Stimulated activated CD4-positive, alpha-beta T cell treated with anti-CD3 and anti-CD28 coated beads, TNF-alpha, amount 100 ng/mL, for 24 hours (primary cell): Measurements from ENCODE around the gene BAD.
A peak's percentile ranks its signal among the peaks of the same experiment; 100 is the strongest.
"Not testable (repeated sequence)": the region's sequence is repeated elsewhere in the genome, so short reads cannot be mapped to it uniquely, and the experiment has no call there.

ENCODE experiments used
- DNase-seq, 3 experiments: peaks; one replicate each; pipeline ENCODE4 v3.0.0-alpha.2; 2020; ENCODE audit warnings: low read depth in 3 of 3

BAD gene

GRCh38 chr11:64315667-64316526, 31.4 kb upstream of the BAD start:
- DNase-seq, result not testable (repeated sequence)

- DNase-seq, result no peak
Observed at GRCh38 chr11:64314805-64315561, 30.5 kb upstream of the BAD start.

- DNase-seq, result no peak
Observed at GRCh38 chr11:64314146-64314804, 29.8 kb upstream of the BAD start.

DNA sequence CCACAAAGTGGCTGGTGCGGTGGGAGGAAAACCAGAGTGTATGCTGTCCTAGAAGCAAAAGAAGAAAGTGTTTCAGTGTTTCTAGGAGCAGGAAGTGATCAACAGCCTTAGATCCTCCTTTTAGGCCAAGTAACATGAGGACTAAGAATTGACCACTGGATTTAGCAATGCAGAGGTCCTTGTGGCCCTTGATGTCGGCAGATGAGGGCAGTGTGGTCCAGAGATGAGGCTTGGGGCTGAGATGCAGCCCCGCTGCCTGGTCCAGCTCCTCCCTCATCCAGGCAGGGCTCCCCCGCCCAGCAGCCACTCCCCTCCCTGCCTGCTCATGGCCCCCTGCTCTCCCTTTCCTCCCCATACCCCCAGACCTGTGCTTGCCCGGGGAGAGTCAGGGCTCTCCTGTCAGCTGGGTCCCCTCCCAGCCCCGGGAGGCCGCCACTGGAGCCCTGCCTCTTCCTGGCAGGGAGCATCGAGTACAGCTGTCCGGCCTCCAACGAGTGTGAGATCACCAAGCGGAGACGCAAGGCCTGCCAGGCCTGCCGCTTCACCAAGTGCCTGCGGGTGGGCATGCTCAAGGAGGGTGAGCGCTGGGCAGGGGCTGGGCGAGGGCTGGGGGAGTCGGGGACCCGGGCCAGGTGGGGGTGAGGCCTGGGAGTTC, 29.2 kb upstream of the BAD start:
- DNase-seq, result no peak

- DNase-seq, result no peak
Observed at GRCh38 chr11:64312947-64313346, 28.5 kb upstream of the BAD start.

- DNase-seq, result not testable (repeated sequence)
Observed at GRCh38 chr11:64307795-64308194, 23.3 kb upstream of the BAD start.

GRCh38 chr11:64306876-64307622, 22.6 kb upstream of the BAD start:
- DNase-seq, result no peak

DNA sequence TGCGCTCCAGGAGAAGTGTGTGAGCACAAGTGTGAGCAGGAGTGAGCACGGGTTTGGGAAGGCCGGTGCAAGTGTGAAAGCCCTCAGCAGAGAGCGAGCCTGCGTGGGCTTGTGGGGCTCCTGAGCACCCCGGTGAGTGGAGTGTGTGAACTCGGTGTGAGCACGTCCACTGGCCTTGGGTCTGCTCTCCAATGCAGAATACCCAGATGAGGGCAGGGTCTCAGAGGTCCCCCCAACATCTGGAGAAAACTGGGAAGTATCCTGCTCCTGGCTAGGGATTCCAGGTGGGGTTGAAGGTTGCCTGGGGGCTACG, 22.1 kb upstream of the BAD start:
- no peak for DNase-seq

- DNase-seq, result peak; percentile 41 to 75 (median 41)
Observed at GRCh38 chr11:64305691-64306562, 21.5 kb upstream of the BAD start.

- DNase-seq, result peak; percentile 97 to 100 (median 100)
Observed at GRCh38 chr11:64305075-64305690, 20.7 kb upstream of the BAD start, which contains the start of gene ESRRA. TSS of gene ESRRA (plus strand) at chr11:64305524. CDS start at chr11:64307180, 1,656 bp downstream.

GRCh38 chr11:64304316-64305072, 20.0 kb upstream of the BAD start:
- DNase-seq, result peak; percentile 89 to 97 (median 90)

DNA sequence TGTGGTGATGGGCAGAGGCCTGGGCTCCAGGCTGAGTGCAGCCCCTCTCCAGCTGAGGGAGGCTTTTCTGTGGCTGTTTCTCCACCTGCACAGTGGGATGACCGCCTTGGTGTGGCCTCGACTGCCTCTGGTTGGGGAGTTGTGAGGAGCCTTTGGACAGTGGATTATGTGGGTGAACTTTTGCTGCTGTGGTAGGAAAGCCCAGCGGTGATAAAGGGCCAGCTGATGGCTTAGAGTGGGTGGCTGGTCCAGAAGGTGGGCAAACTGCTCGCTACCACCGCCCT, 19.5 kb upstream of the BAD start:
- DNase-seq, result no peak

DNA sequence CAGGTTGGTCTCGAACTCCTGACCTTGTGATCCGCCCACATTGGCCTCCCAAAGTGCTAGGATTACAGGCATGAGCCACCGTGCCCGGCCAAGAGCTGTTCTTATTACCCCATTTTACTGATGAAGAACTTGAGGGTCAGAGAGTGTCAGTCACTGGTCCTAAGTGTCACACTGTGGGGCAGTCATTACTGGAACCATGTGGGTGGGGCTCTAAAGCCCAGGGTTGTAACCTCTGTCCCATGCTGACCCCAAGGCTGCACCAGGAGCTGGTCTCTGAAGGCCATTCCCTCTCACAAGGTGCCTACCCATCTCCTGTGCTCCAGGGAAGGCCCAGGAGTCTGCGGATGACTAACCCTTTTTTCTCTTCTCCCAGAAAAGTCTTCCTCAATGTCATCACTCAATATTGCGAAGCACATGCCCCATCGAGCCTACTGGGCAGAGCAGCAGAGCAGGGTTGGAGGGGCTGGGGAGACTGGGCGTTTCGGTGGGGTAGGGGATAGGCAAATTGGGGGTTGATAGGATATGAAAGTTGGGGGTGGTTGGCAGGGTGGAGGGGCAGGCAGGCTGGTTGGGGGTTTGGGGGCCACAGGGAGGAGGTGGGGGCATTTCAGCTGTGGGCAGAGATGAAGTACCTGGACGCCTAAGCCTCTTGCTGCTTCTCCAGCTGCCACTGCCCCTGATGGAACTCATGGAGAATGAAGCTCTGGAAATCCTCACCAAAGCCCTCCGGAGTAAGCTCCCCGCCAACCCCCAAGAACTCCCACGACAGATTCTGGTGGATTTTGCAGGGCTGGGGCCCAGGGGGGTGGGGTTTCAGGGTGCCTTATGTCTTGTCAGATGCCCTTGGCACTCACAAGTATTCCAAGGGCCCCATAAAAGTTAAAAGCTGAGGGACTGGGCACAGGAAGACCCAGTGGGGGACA, 18.9 kb upstream of the BAD start:
- no peak for DNase-seq

- no peak for DNase-seq
Observed at GRCh38 chr11:64299847-64300648, 15.6 kb upstream of the BAD start, which contains the start of gene CATSPERZ. TSS of gene CATSPERZ (plus strand) at chr11:64300358. CDS start at chr11:64300411, 53 bp downstream.

DNA sequence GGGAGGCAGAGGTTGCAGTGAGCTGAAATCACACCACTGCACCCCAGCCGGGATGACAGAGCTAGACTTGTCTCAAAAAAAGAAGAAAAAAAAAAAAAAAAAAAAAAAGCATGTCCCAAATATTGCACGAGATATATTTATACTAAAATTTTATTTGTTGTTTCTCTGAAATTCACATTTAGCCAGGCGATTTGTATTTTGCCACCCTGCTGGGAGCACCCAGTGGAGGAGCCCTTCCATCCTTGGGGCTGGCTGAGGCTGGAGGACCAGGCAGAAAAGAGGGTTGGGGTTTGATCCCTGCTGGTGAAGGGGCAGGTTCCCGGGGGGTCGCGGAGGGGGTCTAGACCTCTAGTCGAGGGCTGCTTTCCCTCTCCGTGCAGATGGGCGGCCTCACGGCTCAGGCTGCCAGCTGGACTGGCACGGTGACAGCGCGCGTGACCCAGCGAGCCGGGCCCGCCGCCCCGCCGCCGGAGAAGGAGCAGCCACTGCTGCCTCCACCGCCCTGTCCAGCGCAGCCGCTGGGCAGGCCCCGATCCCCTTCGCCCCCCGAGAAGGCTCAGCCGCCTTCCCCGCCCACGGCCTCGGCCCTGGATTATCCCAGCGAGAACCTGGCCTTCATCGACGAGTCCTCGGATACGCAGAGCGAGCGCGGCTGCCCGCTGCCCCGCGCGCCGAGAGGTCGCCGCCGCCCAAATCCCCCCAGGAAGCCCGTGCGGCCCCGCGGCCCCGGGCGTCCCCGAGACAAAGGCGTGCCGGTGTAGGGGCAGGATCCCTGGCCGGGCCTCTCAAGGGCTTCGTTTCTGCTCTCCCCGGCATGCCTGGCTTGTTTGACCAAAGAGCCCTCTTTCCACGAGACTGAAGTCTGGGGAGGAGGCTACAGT, 14.7 kb upstream of the BAD start:
- DNase-seq, result no peak

- no peak for DNase-seq
Observed at GRCh38 chr11:64297699-64298358, 13.4 kb upstream of the BAD start.
